GM15510 (cell line): Measurements from ENCODE around the gene SP110.

ENCODE experiments used
- POLR2A ChIP-seq: IDR thresholded peaks from 3 replicates; pipeline ENCODE4 v1.6.1; 2011; ENCODE audit warnings: borderline replicate concordance; ENCODE audit not compliant: insufficient read length; ENCODE audit errors: extremely low read depth

The SP110 gene

GRCh38 chr2:230203110-230203676 lies 16.6 kb downstream of the SP110 start:
- TF ChIP-seq POLR2A = no peak

GRCh38 chr2:230202430-230203109 lies 17.2 kb downstream of the SP110 start:
- no peak for TF ChIP-seq POLR2A

DNA sequence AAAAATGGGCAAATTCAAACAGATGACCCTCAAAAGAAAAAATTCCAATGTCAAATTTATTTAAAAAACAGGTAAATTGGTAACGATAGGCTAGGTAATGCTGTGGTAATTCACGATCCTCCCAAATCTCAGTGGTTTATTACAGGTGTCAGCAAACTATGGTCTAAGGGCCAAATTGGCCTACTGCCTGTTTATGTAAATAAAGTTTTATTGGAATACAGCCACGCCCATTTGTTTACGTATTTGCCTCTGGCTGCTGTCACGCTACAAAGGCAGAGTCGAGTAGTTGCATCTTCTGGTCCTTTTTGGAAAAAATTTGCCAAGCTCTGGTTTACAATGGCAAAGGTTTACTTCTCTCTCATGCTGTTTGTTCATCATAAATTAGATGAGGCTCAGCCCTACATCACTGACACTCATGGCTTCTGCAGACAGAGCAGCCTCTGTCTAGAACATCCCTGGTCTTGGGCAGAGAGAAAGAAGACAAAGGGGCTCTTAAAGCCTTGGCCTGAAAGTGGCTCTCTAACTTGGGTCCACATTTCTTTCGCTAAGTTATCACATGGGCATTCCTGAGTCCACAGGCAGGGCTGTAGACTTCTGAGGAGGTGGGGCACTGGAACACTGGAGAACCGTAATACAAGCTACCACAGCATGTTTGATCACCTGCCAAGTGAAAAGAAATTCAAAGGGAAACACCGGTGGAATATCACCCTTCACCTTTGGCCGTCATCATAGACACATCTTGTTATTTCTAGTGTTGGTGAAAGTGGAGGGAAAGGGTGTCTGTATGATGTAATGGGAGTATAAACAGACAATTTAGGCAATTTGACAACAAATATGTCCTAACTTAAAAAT lies 34.8 kb downstream of the SP110 start:
- TF ChIP-seq POLR2A = no peak

GRCh38 chr2:230181195-230181594 lies 38.6 kb downstream of the SP110 start:
- TF ChIP-seq POLR2A = no peak

- no peak for TF ChIP-seq POLR2A
These were observed 39.9 kb downstream of the SP110 start for GRCh38 chr2:230179907-230180306.

- TF ChIP-seq POLR2A = no peak
These were observed 41.0 kb downstream of the SP110 start for GRCh38 chr2:230178546-230179485.

DNA sequence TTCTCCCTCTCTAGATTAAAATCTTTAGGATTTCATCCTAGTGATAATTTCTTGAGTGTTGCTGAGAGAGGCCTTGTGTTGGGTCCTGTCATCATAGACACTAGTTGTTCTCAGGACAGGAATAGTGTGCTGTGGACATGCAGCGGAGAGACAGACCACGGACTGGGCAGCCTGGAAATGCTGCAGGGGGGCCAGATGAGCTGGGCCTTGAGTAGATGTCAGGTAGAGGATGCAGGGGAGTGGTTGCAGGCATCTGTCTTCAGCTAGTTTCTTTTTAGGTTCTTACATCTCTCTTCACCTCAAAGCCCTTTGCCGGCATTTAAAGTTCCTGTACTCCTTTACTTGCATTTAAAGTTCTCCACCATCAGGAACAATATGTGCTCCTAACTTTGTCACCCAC lies 42.8 kb downstream of the SP110 start:
- no peak for TF ChIP-seq POLR2A

DNA sequence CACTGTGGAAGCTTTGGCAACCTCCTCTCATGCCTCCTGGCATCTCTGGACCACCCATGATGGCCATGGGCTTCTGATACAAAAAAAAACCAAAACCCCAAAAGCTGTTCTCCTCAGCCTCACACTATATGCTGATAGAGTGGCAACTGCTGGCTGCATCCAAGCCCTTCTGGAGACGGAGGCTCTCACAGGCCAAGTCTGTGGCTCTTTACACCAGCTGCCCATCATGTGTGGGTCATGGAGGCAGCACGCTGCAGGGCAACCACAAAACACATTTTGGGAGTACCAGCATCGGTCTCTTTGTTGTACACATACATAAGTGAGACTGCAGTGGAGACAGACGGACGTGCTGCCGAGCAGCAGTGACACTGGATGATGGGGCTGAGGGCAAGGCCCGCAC lies 45.3 kb downstream of the SP110 start:
- TF ChIP-seq POLR2A = no peak

DNA sequence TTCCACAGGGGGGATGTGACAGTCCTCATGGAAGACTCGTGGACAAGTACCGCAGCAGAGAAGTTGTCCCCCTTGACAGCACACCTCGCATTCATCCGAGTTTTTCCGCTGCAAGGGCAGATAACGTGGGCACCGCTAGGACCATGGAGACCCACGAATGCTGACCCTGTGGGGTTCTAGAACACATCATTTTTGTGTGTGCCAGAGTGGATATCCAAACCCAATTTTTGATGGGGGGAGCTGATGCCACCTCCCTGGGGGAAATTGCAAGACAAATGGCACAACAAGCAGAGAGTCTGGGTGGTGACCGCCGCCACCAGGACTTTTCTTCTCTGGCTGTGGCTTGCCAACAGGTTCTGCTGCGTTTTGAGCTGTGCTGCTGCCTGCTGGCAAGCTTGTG lies 46.9 kb downstream of the SP110 start:
- TF ChIP-seq POLR2A = no peak

GRCh38 chr2:230172156-230172555 lies 47.6 kb downstream of the SP110 start:
- no peak for TF ChIP-seq POLR2A

DNA sequence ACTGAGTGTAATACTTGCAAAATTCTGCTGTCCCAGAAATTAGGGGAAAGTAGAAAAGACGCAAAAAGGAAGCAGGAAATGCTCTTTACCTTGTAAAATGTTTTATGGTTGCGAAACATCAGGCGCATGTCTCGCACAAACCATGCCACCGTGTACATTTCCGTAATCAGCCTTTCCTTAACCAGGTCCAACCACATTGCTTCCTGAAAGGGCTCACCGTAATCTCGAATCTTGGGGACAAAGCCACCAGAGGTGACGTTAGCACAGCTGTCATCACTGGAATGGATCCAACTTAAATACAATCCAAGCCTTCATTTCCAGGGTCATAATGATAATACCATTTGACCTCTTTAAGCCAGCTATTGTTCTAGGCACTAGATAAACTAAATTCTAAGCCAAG lies 49.3 kb downstream of the SP110 start:
- no peak for TF ChIP-seq POLR2A

DNA sequence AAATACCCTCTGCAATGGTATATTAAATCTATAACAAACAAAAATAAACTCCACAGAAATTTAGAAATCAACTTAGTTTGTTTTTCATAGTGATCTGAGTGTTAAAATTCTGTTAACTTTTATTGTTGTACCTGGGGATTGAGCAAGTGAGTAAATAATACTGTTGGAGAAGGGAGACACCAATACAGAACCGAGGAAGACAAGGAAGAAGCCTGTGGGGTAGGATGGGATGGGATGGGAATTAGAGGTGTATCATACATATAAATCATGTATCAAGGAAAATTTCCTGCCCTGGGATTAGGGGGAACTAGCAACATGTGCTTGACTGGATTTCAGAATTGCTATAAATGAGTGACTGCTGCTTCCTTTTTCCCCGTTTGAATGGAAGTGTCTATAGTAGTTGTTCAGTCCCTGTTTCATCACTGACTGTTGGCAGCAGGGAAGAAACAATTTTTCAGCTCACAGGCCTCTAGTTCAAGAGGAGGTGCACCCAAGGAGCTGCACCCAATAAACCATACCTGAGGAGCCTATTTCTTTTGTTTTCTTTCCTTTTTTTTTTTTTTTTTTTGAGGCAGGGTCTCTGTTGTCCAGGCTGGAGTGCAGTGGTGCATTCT lies 53.1 kb downstream of the SP110 start:
- no peak for TF ChIP-seq POLR2A

GRCh38 chr2:230164139-230164538 lies 55.6 kb downstream of the SP110 start:
- no peak for TF ChIP-seq POLR2A

DNA sequence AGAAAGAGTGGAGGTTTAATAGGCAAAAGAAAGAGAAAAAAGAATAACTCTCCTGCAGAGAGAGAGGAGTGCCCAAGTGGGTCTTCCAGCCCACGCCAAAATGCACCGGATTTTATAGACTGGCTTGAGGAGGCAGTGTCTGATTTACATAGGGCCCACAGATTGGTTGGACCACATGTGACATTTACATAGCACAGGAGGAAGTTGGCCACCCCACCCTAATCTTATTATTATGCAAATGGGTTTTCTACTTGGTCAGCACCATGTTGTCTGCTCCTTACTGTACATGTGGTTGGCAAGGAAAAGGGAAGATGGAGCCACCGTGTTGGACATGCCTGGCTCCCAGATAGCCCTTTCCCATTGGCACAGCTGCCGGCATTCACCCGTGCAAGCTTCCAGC lies 56.8 kb downstream of the SP110 start:
- TF ChIP-seq POLR2A = no peak
